ENCODE measurements around the gene CMTM1. TPM values are rescaled to one million over a fixed set of nuclear protein-coding genes. Genes with fewer than 3 reads are reported as not detected.

Gene CMTM1
- total RNA-seq, 1 donor from 2014 or later, result 8.4 TPM

GRCh38 chr16:66522816-66523590 lies 43.2 kb upstream of the CMTM1 start:
- DNase-seq (no peak), ATAC-seq (no peak)
- intact Hi-C loops (cut with DNase I), result no loop called here
- no peak for TF ChIP-seq CTCF (IDR thresholded peaks at IDR 0.05)
- Histone ChIP-seq H3K36me3 (peaks cover 9% of the 10 kb centered on the region), H3K27me3 (no peaks in the 10 kb centered on the region), H3K4me3 (no peak overlapping the region), H3K9me3 (no peaks in the 10 kb centered on the region), H3K4me1 (peaks cover 71% of the 10 kb centered on the region), H3K27ac (peak overlapping the region; percentile 97)

GRCh38 chr16:66523861-66524354 lies 42.3 kb upstream of the CMTM1 start:
- no peak for DNase-seq
- peaks cover 19% of the 10 kb centered on the region for H3K36me3 ChIP-seq
- no peak overlapping the region for H3K4me3 ChIP-seq
- H3K4me1 ChIP-seq, result peaks cover 63% of the 10 kb centered on the region
- intact Hi-C loops (cut with DNase I), result no loop called here
- peak overlapping the region; percentile 97 for H3K27ac ChIP-seq
- no peaks in the 10 kb centered on the region for H3K27me3 ChIP-seq
- no peaks in the 10 kb centered on the region for H3K9me3 ChIP-seq
- TF ChIP-seq CTCF (IDR thresholded peaks at IDR 0.05), result no peak
- no peak for ATAC-seq

GRCh38 chr16:66524601-66525164 lies 41.6 kb upstream of the CMTM1 start:
- ATAC-seq (peak; percentile 71), DNase-seq (no peak)
- no peak overlapping the region for H3K4me3 ChIP-seq
- H3K27ac ChIP-seq, result peak overlapping the region; percentile 97
- TF ChIP-seq CTCF (IDR thresholded peaks at IDR 0.05), result no peak
- peaks cover 56% of the 10 kb centered on the region for H3K4me1 ChIP-seq
- no peaks in the 10 kb centered on the region for H3K27me3 ChIP-seq
- intact Hi-C loops (cut with DNase I), result no loop called here
- peaks cover 26% of the 10 kb centered on the region for H3K36me3 ChIP-seq
- H3K9me3 ChIP-seq, result no peaks in the 10 kb centered on the region

GRCh38 chr16:66525396-66526180 lies 40.7 kb upstream of the CMTM1 start:
- H3K27me3 ChIP-seq, result no peaks in the 10 kb centered on the region
- H3K27ac ChIP-seq, result peak overlapping the region; percentile 97
- H3K4me3 ChIP-seq, result no peak overlapping the region
- ATAC-seq (peak; percentile 37), DNase-seq (no peak)
- no peak for TF ChIP-seq CTCF (IDR thresholded peaks at IDR 0.05)
- intact Hi-C loops (cut with DNase I), result no loop called here
- H3K4me1 ChIP-seq, result peaks cover 47% of the 10 kb centered on the region
- peaks cover 34% of the 10 kb centered on the region for H3K36me3 ChIP-seq
- H3K9me3 ChIP-seq, result no peaks in the 10 kb centered on the region

GRCh38 chr16:66528294-66528693 lies 37.9 kb upstream of the CMTM1 start:
- intact Hi-C loops (cut with DNase I), result no loop called here
- H3K27ac ChIP-seq, result no peak overlapping the region
- peaks cover 51% of the 10 kb centered on the region for H3K36me3 ChIP-seq
- H3K4me1 ChIP-seq, result peaks cover 23% of the 10 kb centered on the region
- H3K4me3 ChIP-seq, result no peak overlapping the region
- DNase-seq (no peak), ATAC-seq (no peak)
- H3K27me3 ChIP-seq, result no peaks in the 10 kb centered on the region
- H3K9me3 ChIP-seq, result no peaks in the 10 kb centered on the region
- no peak for TF ChIP-seq CTCF (IDR thresholded peaks at IDR 0.05)

All from upper lobe of right lung (tissue), 1 donor.